DMS79 (cell line): Measurements from ENCODE around the gene SMG9.

Experiments used
- DNase-seq: peaks from one replicate; lab custom pipeline; 2025; lab: John Stamatoyannopoulos, UW

SMG9 gene

DNA sequence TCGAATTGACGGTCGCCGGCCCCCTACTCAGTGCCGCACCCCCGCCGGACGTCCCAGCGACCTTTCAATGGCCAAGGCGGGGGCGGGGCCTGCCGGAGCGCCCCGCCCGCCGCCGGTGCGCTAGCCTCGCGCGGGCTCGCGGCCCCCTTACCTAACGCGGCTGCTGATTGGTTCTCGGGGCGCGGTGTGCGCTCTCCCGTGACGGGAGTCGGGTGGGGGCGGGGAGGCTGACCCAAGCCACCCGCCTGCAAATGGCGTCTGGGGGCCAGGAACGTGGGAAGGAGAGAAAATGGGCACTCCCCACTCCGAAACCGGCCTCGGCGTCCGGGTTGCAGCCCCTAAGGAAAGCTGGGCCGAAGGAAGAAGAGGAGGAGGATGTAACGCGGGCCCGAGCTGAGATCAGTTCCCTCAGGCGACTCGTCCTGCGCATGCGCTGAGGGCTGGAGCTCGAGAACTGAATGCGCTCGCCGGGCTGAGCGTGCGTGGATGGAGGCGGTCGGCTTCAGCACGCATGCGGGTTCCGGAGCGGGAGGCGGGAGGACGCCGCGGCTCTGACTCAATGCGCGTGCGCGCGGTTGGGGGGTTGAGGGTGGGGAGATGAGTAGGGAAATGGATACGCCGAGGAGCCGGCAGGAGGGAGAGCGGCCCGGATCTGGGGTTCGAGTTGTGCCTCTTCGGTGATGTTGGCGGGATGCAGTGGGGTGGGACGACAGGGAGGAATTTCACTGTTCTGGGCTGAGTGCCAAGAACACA is at the start of gene SMG9:
TSS of gene SMG9 (minus strand) at position 460 of the 753 bp plus-strand sequence. CDS start 4,221 bp downstream, outside the sequence.
- peak; percentile 92 for DNase-seq

DNA sequence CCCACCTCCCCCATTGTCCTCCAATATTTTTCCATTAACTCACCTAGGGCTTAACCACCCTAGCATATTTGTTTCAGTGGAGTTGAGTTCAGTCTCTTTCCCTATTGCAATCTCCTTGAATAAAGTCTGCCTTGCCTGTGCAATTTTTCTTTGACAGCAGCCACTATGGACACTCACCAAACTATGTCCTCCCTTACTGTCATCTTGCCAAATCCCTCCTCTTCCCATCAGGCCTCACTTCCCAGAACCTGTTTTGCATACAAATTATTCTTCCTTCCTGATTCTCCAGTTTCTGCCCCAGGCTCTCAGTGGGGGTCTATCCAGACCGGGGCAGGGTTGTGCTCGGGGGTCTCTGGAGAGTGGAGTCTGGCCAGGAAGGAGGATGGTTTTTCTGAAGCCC is 49.7 kb upstream of the SMG9 start:
- DNase-seq: no peak

DNA sequence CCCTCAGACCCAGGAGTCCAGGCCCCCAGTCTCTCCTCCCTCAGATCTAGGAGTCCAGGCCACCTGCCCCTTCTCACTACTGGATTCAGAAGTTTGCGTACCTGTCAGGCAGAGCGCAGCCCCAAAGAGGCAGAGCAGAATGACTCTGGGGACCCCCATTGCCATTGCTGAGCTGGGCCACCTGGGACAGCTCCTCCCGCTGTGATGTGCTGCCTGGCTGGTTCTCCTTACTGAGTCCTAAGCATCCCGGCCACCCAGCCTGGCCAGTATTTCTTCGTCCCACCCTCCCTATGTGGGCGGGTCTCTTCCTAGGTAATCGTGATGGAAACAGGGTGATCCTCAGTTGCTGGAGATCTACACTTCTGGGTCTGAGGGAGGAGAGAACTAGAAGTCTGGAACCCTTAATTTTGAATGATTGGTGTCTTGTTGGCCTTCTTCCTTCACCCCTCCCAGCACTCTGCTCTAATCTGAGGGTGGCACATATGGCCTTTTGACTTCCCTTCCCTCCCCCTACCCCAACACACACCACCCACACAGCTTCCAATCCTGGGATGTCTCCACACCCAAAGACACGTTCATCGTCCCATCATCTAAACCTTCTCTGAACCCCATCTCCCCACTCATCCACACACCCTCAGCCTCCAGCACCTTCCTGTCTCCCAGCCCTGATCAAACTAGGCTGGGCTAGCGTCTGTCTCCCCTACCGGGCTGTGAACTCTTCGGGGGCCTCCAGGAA is 47.6 kb upstream of the SMG9 start, which contains the start of gene LYPD5:
TSS of gene LYPD5 (minus strand) at position 232 of the 736 bp plus-strand sequence. CDS start at position 165, 67 bp downstream.
- DNase-seq: no peak

GRCh38 chr19:43799502-43800142 is 44.9 kb upstream of the SMG9 start:
- DNase-seq: no peak

GRCh38 chr19:43798546-43799409 is 44.0 kb upstream of the SMG9 start:
- DNase-seq: peak; percentile 70

GRCh38 chr19:43798026-43798545 is 43.3 kb upstream of the SMG9 start:
- no peak for DNase-seq

- DNase-seq: no peak
These were observed 42.8 kb upstream of the SMG9 start for GRCh38 chr19:43797556-43797955.

GRCh38 chr19:43797118-43797517 is 42.4 kb upstream of the SMG9 start:
- DNase-seq: no peak

DNA sequence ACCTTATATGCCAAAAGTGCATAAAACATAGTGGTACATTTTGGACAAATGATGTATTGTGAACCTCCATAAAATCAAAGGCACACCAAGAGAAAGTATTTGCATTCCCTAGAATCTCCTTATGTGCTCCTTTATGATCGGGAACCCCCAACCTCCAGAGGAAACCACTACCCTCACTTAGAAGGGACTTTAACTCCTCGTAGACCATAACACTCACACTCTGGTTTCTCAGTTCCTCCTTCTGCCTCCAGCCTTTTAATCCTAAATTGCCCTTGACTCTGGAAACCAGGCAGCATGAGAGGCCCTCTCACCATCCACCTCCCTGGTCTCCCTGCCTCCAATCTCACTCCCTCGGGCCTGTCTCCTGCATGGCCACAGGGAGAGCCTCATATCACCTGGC is 35.8 kb upstream of the SMG9 start:
- no peak for DNase-seq

- DNase-seq: no peak
These were observed 34.3 kb upstream of the SMG9 start for GRCh38 chr19:43789029-43789428.

DNA sequence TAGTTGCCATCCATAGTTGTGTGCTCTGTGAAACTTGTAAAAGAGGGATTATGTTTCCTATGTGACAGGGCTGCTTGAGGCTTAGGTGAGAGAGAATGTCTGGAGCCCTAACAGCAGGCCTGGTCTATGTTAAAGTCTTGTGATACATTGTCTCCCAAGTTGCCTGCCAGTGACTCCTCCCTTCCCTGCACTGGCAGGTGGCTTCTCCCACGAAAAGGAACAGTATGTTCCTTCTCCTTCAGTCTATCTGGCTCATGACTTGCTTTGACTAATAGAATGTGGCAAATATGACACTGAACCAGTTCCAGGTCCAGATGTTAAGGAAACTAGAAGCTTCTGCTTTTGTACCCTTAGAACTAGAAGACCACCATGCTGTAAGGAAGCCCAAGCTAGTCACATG is 31.9 kb upstream of the SMG9 start:
- no peak for DNase-seq

DNA sequence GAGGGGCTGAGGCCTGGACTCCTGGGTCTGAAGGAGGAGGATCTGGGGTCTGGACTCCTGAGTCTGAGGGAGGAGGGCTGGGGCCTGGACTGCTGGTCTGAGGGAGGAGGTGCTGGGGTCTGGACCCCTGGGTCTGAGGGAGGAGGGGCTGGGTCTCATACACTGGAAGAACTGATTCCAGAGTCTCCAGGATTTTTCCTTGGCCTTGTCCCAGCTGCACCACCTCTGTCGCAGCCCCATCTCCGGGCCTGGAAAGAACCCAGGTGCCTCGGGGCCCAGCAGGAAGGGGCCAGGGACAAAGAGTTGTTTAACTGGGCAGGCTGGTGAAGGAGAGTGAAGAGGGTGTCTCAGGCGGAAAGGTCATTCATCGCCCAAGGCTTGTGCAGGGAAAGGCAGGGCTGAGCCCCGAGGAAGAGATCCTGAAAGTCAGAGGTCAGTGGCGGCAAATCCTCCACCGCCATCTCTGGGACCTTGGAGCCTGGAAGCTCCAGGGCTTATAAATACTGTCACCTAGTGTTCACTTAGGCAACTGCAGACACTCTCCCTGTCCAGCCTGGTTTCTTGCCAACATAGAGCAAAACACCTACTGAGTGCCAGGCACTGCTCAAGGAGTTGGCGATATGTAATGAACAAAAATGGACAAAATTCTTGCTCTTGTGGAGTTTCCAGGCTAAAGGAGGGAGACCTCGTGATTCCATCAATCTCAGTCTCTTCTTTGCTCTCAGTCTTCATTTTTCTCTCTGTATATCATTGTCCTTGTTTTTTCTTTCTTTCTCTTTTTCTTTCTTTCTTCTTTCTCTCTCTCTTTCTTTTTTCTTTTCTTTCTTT is 30.4 kb upstream of the SMG9 start:
- peak; percentile 42 for DNase-seq

- DNase-seq: no peak
These were observed 29.6 kb upstream of the SMG9 start for GRCh38 chr19:43784241-43784980.

DNA sequence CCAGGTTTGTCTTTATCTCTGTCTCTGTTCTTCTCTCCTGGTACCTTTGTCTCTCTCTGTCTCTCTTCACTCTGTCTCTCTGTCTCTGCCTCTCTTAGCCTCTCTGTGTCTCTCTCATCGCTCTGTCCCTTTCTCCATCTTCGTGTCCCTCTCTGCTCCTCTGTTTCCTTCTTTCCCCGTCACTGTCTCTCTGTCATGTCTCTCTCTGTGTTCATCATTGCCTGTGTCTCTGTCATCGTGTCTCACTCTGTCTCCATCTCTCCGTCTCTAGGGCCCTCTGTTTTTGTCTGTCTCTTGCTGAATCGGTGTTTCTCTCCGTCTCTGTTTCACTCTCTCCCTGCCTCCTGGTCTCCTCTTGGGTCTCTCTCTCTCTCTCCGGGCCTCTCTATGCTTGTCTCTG is 28.9 kb upstream of the SMG9 start:
- no peak for DNase-seq

DNA sequence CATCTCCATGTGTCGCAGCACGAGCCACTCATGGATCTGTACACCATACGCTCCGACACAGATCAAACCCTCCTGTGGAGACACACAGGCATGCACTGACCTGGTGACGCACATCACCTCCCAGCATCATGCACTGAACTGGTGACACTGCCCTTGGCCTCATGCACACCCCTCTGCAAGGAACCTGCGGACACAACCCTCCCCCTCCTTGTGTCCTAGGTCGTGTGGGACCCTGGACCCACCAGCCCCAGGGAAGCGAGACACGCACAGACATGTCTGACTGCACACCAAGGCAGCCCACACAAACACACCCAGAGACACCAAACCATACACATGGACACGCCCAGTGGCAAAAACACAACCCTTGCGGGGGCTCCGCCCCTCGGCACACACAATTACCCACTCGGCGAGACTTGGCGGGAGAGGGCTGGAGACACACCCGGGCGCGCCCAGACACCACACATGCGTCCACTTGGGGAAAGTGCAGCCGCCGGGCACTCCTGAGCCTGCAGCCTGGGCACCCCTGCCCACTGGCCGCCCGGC is 28.0 kb upstream of the SMG9 start:
- no peak for DNase-seq

GRCh38 chr19:43782311-43782660 is 27.5 kb upstream of the SMG9 start:
- DNase-seq: no peak

DNA sequence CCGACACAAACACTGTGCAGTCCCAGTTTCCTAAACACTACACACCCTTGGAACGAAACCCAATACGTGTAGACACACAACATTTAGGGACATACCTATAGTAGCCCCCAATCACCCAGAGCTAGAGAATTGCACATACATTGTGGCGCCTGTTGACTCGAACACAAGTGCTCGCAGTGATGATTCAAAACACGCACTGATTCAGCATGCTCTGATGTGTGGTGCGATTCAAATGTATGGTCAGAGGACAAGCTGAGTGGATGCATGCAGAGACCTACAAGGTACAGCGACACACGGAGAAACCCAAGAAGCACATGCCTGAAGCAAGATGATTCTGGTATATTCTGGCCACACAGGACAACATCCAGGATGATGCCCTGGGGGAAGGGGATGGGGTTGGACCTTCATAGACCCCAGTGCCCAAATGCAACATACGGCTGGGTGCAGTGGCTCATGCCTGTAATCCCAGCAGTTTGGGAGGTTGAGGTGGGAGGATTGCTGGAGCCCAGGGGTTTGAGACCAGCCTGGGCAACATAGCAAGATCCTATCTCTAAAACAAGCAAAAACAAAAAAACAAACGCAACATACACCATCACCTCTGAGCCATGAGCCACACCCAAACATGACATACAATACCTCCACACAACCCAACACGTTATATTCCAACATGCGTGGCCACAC is 27.0 kb upstream of the SMG9 start:
- DNase-seq: no peak

GRCh38 chr19:43780706-43781525 is 26.2 kb upstream of the SMG9 start, which contains the start of gene KCNN4:
Gene KCNN4 (minus strand): TSS chr19:43780973. CDS start chr19:43780861, 112 bp downstream.
- no peak for DNase-seq
